Left cardiac atrium (tissue), 4 donors: ENCODE results near the gene FGD5. TPM values are rescaled to one million over a fixed set of nuclear protein-coding genes. Genes with fewer than 3 reads are reported as not detected.
"Not testable (repeated sequence)": the region's sequence is repeated elsewhere in the genome, so short reads cannot be mapped to it uniquely, and the experiment has no call there.

Experiments
- ATAC-seq, 2 donors: fragments of 200-7000 bp; cut with Tn5 transposase; one replicate each; pipeline ENCODE4 v1.9.1; 2020; ENCODE audit warnings: mild to moderate bottlenecking in 2 of 2, moderate library complexity in 2 of 2
- DNase-seq: peaks from one replicate; pipeline ENCODE4 v3.0.0-alpha.2; 2020
- intact Hi-C, 2 donors: fragments of 100-400 bp; cut with DNase I; formaldehyde crosslinking; loops; one replicate each; pipeline versions ENCODE4 v1.14.1 to v1.15.1; 2022 to 2023
- total RNA-seq, 2 donors: library from RNA; stranded (reverse); fragmentation: NEBNext Ultra II Directional; extraction: Animal tissue kit (Norgen Biotek cat#: 25700); gene quantifications; one replicate each; pipeline ENCODE4 v1.2.1, GENCODE V29; 2021
- donor health status: DM: no; HTN: yes; CAD: no.
- donor health status: DM: no; HTN: yes; CAD: no; lungs with severe emphysema.
- donor health status: DM: yes; HTN: yes; CAD: no.
- donor health status: Dilated cardiomyopathy.

The FGD5 gene
- total RNA-seq, 2 donors from 2014 or later: 19.3 to 28.7 TPM

- ATAC-seq (peak; percentile 48 to 66), DNase-seq (peak; percentile 57)
- intact Hi-C loops: loop anchor here in 1 of 2 donors (5.0 kb wide), 1 partner anchor 59 kb away; no protein-coding TSS in a partner anchor
Measured at GRCh38 chr3:14803101-14803980, 15.4 kb upstream of the FGD5 start.

GRCh38 chr3:14803981-14804834 lies 14.6 kb upstream of the FGD5 start:
- ATAC-seq (peak; percentile 64 to 82), DNase-seq (peak; percentile 68)
- intact Hi-C loops: loop anchor here in 1 of 2 donors (5.0 kb wide), 1 partner anchor 58 kb away; no protein-coding TSS in a partner anchor

- ATAC-seq (no peak), DNase-seq (no peak)
- intact Hi-C loops: loop anchor here in 1 of 2 donors (5.0 kb wide), 1 partner anchor 57 kb away; no protein-coding TSS in a partner anchor
Measured at GRCh38 chr3:14804835-14805780, 13.7 kb upstream of the FGD5 start.

GRCh38 chr3:14805961-14806537 lies 12.7 kb upstream of the FGD5 start:
- no peak for DNase-seq
- no peak for ATAC-seq
- intact Hi-C loops: no loop called here

GRCh38 chr3:14806641-14807263 lies 12.0 kb upstream of the FGD5 start:
- intact Hi-C loops: no loop called here
- no peak for DNase-seq
- ATAC-seq: no peak

- DNase-seq (no peak), ATAC-seq (no peak)
- intact Hi-C loops: no loop called here
Measured at GRCh38 chr3:14808025-14808424, 10.7 kb upstream of the FGD5 start.

GRCh38 chr3:14808502-14809266 lies 10.1 kb upstream of the FGD5 start:
- intact Hi-C loops: no loop called here
- ATAC-seq (no peak), DNase-seq (no peak)

GRCh38 chr3:14809611-14810010 lies 9.2 kb upstream of the FGD5 start:
- intact Hi-C loops: not testable (repeated sequence)

GRCh38 chr3:14810070-14810791 lies 8.5 kb upstream of the FGD5 start:
- intact Hi-C loops: no loop called here
- peak; percentile 56 to 66 for ATAC-seq
- peak; percentile 79 for DNase-seq

More at GRCh38 chr3:14809611-14810010, 9.2 kb upstream of the FGD5 start:
- not testable (repeated sequence) for DNase-seq, ATAC-seq

- intact Hi-C loops: no loop called here
- DNase-seq: no peak
- ATAC-seq: peak; percentile 27 to 32
Measured at GRCh38 chr3:14810801-14811661, 7.7 kb upstream of the FGD5 start.

GRCh38 chr3:14811684-14812083 lies 7.1 kb upstream of the FGD5 start:
- DNase-seq (no peak), ATAC-seq (peak; percentile 24 to 43)
- intact Hi-C loops: loop anchor here in 1 of 2 donors (1.0 kb wide), 1 partner anchor 37 kb away; no protein-coding TSS in a partner anchor

GRCh38 chr3:14812196-14812790 lies 6.5 kb upstream of the FGD5 start:
- DNase-seq (no peak), ATAC-seq (no peak)
- intact Hi-C loops: loop anchor here in 1 of 2 donors (1.0 kb wide), 1 partner anchor 36 kb away; no protein-coding TSS in a partner anchor

GRCh38 chr3:14814411-14814871 lies 4.3 kb upstream of the FGD5 start:
- ATAC-seq: no peak
- no peak for DNase-seq
- intact Hi-C loops: no loop called here

GRCh38 chr3:14816359-14816758 lies 2.4 kb upstream of the FGD5 start:
- ATAC-seq (no peak), DNase-seq (no peak)
- intact Hi-C loops: no loop called here

GRCh38 chr3:14819671-14820070 lies 909 bp downstream of the FGD5 start:
- no peak for ATAC-seq
- no peak for DNase-seq
- intact Hi-C loops: no loop called here
